ENCODE data around the gene ANO10. TPM values are rescaled to one million over a fixed set of nuclear protein-coding genes. Genes with fewer than 3 reads are reported as not detected.

The ANO10 gene
- total and polyA plus RNA-seq, 2 of the 8 experiments (the other 6 are each of a cell fraction or from before 2014, with no cell fraction given), result 38.0 to 53.2 TPM

DNA sequence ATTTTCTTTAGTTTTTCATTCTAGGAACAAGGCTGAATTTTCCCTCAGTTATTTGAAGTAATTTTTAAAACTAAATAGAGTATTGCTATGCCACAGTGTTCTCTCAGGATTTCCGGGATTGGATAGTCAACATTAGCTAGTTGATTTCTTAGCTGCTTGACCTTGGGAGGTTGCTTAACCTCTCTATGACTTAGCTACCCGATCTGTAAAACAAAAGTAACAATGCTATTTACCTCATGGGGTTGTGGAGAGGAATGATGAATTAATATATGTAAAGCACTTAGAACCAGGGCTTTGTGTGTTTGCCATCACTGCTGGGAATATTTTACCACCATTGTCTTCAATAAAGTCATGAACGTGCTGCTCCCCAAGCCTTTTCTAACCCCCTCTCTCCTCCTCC, 278.0 kb downstream of the ANO10 start:
- Histone ChIP-seq H2BK5ac (ENCODE audit: low read depth, low read length) (no peak overlapping the region), H3K9me3 (ENCODE audit: insufficient read depth in 2 of 2, low read depth in 1 of 2, low read length in 1 of 2) (peaks cover 0 to 4% of the 10 kb centered on the region in 2 experiments; a peak in 2 of 4 replicates), H4K20me1 (replicated peaks in 1 of 2; ENCODE audit: control insufficient read depth in 1 of 2, insufficient read depth in 2 of 2, low read length in 2 of 2) (no peaks in the 10 kb centered on the region), H3K79me2 (ENCODE audit: control insufficient read depth in 1 of 2, insufficient read depth in 2 of 2, low read length in 2 of 2) (no peaks in the 10 kb centered on the region), H3K36me3 (ENCODE audit: control insufficient read depth in 2 of 4, insufficient read depth in 4 of 4, low read length in 3 of 4) (peaks cover 2 to 28% (median 17%) of the 10 kb centered on the region in 4 experiments; a peak in 5 of 8 replicates), H3K27me3 (replicated peaks in 1 of 4; ENCODE audit: control insufficient read depth in 3 of 4, extremely low read depth in 1 of 4, insufficient read depth in 3 of 4, low read length in 3 of 4) (no peaks in the 10 kb centered on the region; a peak in 1 of 7 replicates), H4K5ac (ENCODE audit: insufficient read length, low read depth, low read length) (no peak overlapping the region), H3K23me2 (ENCODE audit: low read depth, low read length) (no peaks in the 10 kb centered on the region), H2BK20ac (ENCODE audit: low read length) (no peak overlapping the region), H3K27ac (ENCODE audit: low read depth, low read length) (no peak overlapping the region), H2BK15ac (ENCODE audit: low read length) (no peak overlapping the region), H3K23ac (ENCODE audit: insufficient read length) (no peak overlapping the region), H3K9ac (replicated peaks in 1 of 4; ENCODE audit: extremely low read depth in 1 of 4, low read depth in 3 of 4, low read length in 3 of 4) (no peak overlapping the region), H3K4me1 (replicated peaks in 1 of 4; ENCODE audit: control insufficient read depth in 3 of 4, insufficient read depth in 4 of 4, low read length in 3 of 4) (peaks cover 0 to 12% (median 1%) of the 10 kb centered on the region in 4 experiments; a peak in 5 of 7 replicates), H3K4ac (replicated peaks; ENCODE audit: insufficient read length, low read depth, low read length) (no peak overlapping the region), H2BK120ac (replicated peaks; ENCODE audit: low read depth, low read length) (no peak overlapping the region), H3K18ac (ENCODE audit: extremely low read depth, low read length) (no peak overlapping the region), H4K8ac (ENCODE audit: extremely low read depth, insufficient read depth, low read length) (no peak overlapping the region), H2AK5ac (ENCODE audit: low read depth, low read length) (no peak overlapping the region), H3K14ac (ENCODE audit: insufficient read length) (no peak overlapping the region), H2AFZ (ENCODE audit: low read length) (no peak overlapping the region), H3K4me3 (ENCODE audit: extremely low read depth in 1 of 4, insufficient read depth in 2 of 4, low read depth in 3 of 4, low read length in 4 of 4) (peak overlapping the region in 1 of 4 experiments; percentile 13; a peak in 1 of 8 replicates), H3K4me2 (ENCODE audit: insufficient read depth in 1 of 2, low read depth in 2 of 2, low read length in 2 of 2) (peak overlapping the region in 1 of 2 experiments; percentile 15; a peak in 1 of 4 replicates), H3K79me1 (ENCODE audit: low read depth, low read length) (no peaks in the 10 kb centered on the region), H2BK12ac (ENCODE audit: low read depth, low read length) (no peak overlapping the region), H3K56ac (replicated peaks; ENCODE audit: insufficient read length, low read depth, low read length) (no peak overlapping the region), H4K91ac (replicated peaks; ENCODE audit: insufficient read length, low read length) (no peak overlapping the region)
- ChIA-PET POLR2A (ENCODE audit: partially characterized antibody) (interaction anchor here (1.4 kb wide), 1 partner anchor 16 kb away, joined by 4 read pairs; no protein-coding TSS in a partner anchor), CTCF (ENCODE audit: partially characterized antibody) (interaction anchor here (0.8 kb wide), 2 partner anchors 19 to 111 kb away, joined by 3 to 5 read pairs; no protein-coding TSS in a partner anchor)
- 42% methylated on average over 3 of the region's 3 CpGs; no CpG with 5 or more reads in 1 of the 2 experiments for WGBS, 2 experiments (ENCODE audit: extremely low coverage in 1 of 2, insufficient coverage in 1 of 2, insufficient read length in 1 of 2, insufficient replicate concordance in 2 of 2, low coverage in 1 of 2, low lambda C conversion rate in 2 of 2, missing lambda C conversion rate in 1 of 2)
- FAIRE-seq (no peak), DNase-seq (ENCODE audit: low read depth in 1 of 2, low spot score in 2 of 2) (no peak)
- TF ChIP-seq EP300 (IDR thresholded peaks at IDR 0.05; ENCODE audit: borderline replicate concordance in 1 of 2, low read depth in 2 of 2, low read length in 2 of 2) (no peak), CEBPB (IDR thresholded peaks at IDR 0.05; ENCODE audit: low read depth, low read length) (peak; percentile 58; the same call in 1 of the 2 replicates), CBX8 (IDR thresholded peaks at IDR 0.05; ENCODE audit: borderline replicate concordance, low read depth, low read length) (no peak), SUZ12 (IDR thresholded peaks at IDR 0.05; ENCODE audit: low read length) (no peak), NANOG (IDR thresholded peaks at IDR 0.05; ENCODE audit: insufficient read depth, low read depth, low read length, poor library complexity, severe bottlenecking) (no peak), TAF7 (optimal IDR thresholded peaks at IDR 0.05; ENCODE audit: borderline replicate concordance, low read depth, low read length) (no peak)

Data from H1 (cell line).